ENCODE results near the gene VWC2.

DNA sequence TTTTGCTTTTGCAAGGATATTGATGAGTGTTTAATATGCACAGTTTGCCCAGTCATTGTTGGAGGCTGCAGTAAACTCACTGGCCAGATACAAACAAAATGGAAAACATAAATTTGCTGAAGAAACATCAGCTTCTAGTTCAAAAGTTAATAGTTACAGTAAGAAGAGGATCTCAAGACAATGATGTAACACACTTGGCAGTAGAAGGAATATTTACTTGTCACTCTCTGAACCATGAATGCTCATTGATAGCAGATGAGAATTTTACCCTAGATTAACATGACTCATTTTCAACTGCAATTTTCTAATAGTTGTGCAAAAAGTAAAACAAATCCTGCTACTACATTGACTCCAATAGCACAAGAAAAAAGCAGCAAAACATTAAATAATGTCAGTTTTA, 47.7 kb downstream of the VWC2 start:
- TF ChIP-seq, protein P1, sequence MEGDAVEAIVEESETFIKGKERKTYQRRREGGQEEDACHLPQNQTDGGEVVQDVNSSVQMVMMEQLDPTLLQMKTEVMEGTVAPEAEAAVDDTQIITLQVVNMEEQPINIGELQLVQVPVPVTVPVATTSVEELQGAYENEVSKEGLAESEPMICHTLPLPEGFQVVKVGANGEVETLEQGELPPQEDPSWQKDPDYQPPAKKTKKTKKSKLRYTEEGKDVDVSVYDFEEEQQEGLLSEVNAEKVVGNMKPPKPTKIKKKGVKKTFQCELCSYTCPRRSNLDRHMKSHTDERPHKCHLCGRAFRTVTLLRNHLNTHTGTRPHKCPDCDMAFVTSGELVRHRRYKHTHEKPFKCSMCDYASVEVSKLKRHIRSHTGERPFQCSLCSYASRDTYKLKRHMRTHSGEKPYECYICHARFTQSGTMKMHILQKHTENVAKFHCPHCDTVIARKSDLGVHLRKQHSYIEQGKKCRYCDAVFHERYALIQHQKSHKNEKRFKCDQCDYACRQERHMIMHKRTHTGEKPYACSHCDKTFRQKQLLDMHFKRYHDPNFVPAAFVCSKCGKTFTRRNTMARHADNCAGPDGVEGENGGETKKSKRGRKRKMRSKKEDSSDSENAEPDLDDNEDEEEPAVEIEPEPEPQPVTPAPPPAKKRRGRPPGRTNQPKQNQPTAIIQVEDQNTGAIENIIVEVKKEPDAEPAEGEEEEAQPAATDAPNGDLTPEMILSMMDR (IDR thresholded peaks at IDR 0.05) = no peak
- TF ChIP-seq EZH2 (IDR thresholded peaks at IDR 0.05; ENCODE audit: borderline replicate concordance, insufficient read depth, low read depth, low read length, poor library complexity, severe bottlenecking) = no peak
